HG03521 (cell line): ENCODE measurements around the gene GP1BB.

Experiments
- ATAC-seq: cut with Tn5 transposase; IDR thresholded peaks from one replicate; pipeline ENCODE4 v1.9.1; 2021; ENCODE audit warnings: mild to moderate bottlenecking, moderate library complexity; ENCODE audit not compliant: unreplicated experiment

Gene GP1BB

DNA sequence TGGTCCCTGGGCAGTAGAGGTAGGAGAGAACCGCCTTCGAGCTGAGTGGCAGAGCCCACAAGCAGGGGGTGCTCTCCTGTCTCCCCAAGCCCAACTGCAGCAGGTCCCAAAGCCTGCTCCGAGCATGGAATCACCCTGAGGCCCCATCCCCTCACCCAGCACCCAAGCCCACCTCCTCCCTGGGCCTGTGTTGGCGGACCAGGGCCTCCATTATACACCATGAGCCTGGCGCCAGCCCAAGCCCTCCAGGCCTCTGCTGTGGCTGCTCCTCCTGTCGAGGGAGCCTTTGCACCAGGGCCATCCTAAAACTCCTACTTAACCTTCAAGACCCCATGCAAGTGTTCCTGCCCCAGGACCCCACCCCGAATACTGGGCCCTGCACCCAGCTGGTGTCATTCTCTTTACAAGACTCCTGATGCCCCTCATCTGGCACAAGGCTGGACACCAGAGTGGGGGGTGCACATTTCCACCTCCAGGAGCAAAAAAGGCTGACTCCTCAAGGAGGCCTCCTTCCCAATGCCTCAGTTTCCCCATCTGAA lies 16.6 kb downstream of the GP1BB start:
- no peak for ATAC-seq

DNA sequence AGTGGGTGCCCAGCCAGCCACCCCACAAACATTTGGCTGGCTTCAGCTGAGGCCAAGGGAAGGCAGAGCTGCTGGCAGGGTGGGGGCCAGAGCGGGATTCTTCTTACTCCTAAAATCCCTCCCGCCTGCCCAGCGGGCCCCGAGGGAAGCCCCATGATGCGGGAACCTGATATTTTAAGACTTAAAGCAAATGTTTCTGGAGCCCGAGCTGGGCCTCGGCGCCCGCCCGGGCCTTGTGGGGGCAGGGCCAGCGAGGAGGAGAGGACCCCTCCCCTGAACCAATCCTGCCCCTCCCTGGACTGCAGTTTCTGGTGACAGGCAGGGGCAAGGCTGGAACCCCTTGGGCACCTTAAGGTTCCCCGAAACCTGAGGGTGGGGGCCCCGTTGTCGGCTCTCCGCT lies 17.2 kb downstream of the GP1BB start:
- no peak for ATAC-seq

DNA sequence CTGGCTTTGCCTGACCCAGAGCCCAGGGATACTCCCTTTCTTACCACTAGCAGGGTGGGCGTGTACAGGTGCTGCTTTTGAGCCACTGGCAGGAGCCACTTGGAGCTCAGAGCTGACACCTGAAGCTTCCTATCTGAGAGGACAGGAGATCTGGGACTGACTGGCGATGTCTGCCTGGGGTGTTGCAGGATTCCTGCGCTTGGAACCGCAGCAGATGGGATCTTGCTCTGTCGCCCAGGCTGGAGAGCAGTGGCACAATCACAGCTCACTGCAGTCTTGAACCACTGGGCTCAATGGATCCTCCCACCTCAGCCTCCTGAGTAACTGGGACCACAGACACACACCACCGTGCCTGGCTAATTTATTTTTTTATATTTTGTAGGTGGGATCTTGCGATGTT lies 17.7 kb downstream of the GP1BB start:
- no peak for ATAC-seq

DNA sequence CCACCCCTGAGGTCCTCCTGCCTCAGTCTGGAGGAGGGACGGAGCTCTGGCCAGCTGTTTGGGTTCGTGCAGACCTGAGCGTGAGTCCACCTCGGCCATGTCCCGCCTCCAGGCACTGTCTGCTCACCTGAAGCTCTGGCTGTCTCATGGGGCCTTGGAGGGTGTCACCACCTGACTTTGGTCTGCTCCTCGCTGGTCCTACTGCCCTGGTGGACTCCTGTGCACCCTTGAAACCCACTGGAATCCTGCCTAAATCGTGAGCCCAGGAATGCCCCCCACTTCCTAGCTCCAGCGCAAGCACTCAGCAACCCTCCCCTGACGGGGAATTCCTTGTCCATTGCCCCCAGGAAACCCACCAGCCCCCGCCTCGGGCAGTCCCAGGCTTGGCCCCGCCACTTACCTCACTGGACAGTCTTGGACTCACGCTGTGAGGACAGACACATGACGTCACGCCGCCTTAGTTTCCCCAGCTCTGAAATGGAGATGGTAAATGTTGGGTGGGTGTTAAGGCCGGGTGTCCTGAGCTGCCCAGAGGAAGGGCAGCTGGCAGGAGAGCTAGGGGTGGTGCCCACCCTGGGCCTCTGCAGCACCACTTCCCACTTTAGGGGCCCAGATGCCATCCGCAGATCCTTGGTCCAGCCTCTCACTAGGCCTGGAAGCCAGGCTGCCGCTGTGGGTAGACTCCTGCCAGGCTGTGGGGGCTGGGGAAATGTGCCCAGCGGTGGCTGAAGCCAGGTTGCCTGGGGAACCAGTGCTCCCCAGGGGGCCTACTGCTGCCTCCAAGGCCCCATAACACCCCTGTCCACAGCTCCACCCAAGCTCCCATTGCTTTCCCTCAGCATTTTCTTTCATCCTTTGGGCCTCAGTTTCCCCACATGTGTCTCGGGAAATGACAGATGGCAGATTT lies 19.1 kb downstream of the GP1BB start:
- ATAC-seq: no peak

DNA sequence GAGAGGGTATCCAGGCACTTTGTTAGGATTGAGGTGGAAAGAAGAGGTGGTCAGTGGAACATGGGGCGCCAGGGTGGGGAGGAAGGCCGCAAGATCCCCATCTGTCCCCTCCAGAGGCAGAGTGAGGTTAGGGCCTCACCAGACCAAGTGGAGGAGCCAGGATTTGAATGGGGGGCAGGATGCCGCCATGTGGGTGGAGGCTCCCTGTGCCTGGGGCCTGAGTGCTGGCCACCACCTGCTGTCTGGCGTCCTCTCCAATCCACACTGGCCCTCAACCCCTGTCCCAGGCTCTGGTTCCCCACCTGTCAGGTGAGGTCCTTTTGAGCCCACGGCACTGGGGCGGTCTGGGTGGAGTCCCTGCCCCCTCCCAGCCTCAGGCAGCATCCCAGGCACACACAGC lies 19.7 kb downstream of the GP1BB start:
- no peak for ATAC-seq

DNA sequence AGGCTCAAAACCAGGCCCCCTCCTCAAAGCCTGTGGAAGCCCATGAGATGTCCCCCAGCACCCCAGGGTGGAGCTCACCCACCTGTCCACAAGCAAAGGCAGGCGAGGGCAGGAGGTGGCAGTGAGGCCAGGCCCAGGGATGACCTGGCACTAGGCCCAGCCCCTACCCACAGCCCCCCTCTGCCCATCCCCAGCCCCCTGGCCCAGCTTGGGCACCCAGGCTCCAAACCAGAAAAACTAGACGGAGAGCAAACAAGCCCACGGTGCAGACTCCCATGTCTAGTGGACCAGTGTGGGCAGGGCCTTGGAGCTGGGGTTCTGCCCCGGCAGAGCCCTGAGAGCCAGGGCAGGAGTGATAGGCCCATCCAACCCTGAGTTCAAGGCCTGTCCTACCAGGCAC lies 20.3 kb downstream of the GP1BB start:
- no peak for ATAC-seq

DNA sequence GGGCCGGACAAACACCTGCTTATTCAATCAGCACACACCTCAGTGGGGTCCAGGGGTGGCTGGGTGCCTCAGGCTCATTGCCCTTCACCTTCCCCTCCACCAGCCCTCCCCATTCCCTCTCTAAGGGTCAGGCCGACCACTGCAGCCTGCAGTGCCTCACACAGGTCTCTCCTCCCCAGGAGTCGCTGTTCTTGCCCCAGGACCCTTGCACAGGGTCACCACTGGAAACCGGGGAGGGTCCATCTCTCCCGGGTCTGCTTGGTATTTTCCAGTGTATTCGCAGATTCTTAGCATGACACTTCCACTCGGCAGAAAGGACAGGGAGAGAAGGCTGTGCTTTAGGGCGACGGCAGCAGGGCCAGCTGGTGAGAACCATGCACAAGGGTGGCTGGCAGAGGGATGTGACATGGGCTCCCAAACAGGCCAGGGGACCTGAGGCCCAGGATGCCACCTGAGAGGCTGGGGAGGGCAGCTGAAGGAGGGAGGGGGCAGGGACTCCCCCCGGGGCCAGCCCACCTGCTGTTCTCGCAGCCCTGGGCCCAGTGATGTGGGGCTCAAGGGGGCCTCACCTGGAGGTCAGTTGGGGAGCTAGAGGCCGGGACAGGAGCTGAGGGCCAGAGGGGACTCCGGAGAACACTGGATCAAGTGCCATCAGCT lies 21.1 kb downstream of the GP1BB start:
- no peak for ATAC-seq

DNA sequence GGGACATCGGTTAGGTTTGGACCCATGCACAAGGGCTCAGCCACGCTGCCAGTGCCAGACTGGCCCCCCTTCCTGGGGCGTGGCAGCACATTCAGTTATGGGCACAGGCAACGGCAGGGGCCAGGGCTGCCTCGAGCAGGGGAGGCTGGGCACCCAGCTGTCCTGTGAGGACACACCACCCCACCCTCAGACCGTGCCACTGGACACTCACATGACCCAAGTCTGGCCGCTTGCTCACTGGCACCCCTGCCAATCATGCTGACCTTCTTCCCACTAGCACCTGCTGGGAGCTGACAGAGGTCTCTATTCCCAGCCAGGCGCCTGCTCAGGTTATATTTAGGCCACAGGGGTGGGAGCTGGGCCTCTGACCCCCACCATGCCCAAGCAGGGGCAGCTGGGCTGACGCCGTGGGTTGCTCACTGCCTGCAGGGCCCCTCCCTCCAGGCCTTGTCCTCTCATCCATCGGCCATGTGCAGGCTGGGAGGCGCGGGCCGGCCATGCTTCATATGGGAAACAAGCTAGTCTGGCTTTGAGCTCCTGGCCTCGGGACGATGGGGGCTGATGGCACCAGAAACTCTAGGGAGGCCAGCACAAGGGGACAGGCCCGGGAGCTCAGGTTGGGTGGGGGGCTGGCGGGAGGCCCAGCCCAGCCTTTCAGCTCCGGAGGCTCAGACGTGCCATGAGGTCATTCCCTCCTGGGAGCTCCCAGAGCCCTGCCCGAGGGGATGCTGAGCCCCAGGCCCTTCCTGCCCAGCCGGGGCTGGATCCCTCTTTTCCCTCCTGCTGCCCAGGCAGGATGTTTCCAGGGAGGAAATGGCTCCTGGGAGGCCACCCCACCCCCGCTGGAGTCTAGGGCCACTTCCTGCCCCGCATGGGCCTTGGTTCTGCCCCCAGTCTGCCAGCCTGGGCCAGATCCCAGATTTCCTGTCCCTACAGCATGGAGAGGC lies 22.1 kb downstream of the GP1BB start:
- ATAC-seq: no peak

DNA sequence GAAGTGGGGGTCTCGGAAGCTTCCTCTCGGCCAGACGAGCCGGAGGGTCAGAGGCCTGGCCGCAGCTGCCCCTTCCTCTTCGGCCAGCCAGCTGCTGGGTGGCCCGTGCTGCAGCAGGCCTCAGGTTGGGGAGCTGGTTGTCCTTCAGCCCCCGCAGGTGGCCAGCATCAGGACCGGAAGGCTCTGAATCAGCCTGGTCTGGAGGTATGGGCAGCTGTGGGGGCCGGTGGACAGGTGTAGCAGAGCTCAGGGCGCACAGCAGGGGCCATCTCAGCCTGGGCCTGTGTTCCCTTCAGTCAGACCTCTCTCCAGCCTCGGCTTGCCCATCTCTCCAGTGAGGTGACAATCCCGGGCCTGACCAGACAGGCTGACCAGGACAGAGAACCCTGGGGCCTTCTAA lies 23.4 kb downstream of the GP1BB start:
- ATAC-seq: no peak

DNA sequence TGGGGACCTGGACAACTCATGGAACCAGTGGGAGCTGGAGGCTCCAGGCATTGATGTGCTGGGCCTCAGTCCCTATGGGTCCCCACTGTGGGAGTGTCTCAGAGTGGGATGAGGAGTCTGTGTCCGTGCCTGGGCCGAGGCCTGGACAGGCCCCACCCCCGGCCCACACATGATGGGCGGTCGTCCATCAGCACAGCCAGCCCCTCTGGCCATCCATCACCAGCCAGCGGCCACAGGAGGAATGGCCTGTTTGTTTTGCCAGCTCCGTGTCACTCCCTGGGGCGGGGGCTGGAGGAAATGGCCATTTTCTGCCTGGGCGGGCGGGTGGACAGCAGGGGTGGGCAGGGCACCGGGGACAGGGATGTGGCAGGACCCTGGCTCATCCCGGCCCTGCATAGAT lies 24.2 kb downstream of the GP1BB start:
- no peak for ATAC-seq

DNA sequence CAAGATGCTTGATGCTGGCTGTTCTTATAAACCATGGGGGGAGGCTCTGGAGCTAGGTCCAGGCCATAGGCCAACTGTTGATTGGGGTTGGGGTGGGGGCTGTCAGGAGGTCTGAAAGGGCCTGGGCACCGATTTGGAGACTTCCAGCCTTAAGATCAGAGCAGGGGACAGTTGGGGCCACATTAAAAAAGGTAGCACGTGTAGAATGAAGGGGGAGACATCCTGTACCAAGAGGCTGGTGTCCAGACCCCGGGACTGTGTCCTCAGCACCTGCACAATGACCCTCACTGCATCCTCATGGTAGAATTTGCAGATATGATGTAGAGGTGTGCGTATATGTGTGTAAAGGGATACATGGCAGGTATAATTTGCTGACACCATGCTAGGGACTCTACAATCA lies 24.8 kb downstream of the GP1BB start:
- ATAC-seq: no peak

DNA sequence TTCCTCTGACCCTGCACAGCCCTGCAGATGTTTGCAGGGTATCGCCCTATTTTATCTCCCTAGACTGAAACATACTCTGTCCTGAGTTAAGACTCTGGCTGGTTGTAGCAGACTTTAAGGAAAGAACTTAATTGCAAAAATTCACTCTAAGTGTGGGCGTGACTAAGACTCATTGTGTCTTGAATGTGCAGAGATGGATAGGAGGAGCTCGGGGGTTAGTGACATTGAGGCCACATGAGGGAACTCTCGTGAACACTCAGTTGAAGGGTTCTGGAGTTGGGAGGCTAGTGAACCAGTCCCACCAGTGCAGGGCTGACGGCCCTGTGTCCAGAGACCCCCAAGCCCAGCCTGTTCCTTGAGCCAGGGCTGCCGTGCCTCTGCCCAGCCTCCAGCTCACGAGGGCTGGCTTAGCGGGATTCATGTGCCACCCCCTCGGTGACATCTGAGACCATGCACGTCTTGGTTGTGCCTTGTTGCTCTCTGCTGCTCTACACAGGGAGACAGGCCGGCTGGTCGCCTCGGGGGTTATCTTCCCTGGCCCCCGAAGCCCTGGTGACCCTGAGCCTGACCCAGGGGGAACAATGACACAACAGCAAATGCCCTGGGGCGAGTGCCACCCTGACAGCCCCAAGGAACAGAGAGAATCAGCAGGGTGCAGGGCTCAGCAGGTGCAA lies 25.8 kb downstream of the GP1BB start:
- no peak for ATAC-seq

DNA sequence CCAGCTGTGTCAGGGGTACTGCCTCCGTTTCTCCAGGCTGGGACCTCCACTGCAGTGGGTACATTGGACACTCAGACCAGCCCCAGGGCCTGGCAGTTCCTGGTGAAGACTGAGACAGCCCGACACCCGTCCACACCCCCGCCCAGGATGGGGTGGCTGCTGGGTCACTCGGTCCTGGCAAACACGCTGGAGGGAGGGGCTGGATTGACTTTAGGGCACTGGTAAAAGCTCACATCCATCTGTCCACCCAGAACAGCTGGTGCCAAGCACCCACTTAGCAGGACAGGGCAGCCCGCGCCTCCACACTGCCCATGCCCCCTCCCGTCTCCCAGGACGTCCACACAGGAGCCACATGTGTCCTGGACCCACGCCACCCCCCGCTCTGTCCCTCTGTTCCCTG lies 26.5 kb downstream of the GP1BB start:
- ATAC-seq: no peak

DNA sequence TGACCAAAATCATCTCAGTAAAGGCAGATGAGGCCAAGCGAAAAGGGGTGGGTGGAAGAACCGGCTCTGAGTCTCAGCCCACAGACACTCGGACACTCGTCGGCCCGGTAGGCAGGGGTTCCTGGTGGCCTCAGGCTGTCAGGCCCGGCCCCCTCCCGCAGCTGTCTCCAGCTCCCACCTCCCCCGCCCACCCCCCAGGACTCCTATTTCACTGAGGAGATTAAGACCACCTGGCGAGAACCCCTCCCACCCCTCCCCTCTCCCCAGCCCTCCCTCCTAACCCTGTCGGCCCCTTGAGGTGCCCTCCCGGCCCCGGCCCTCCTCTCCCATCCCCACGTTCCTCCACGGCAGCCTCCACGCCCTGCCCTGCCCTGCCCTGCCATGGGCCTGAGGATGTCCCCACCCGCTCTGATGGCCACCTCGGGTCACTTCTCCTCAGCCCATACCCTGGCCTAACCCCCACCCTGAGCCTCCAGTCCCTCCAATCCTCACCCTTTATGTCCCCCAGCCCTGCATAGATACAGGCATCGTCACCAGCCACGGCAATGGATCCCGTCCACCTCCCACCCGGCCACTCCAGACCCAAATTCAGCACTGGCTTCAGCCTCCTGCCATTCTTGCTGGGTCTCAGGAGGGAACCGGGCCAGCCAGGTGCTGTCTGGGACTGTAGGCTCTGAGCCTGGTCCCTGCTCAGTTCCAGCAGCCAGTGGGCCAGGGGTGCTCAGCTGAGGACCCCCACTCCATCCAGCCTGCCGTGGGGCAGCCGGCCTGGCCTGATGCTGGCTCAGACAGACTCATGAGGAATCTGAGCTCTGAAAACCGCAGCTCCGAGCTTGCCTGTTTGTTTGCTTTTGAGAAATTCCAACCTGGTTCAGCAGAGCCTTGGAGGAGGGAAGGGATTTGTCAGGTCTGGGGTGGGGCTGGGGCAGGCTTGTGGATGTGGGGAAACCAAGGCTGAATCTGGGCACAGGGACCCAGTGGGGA lies 27.5 kb downstream of the GP1BB start:
- no peak for ATAC-seq

DNA sequence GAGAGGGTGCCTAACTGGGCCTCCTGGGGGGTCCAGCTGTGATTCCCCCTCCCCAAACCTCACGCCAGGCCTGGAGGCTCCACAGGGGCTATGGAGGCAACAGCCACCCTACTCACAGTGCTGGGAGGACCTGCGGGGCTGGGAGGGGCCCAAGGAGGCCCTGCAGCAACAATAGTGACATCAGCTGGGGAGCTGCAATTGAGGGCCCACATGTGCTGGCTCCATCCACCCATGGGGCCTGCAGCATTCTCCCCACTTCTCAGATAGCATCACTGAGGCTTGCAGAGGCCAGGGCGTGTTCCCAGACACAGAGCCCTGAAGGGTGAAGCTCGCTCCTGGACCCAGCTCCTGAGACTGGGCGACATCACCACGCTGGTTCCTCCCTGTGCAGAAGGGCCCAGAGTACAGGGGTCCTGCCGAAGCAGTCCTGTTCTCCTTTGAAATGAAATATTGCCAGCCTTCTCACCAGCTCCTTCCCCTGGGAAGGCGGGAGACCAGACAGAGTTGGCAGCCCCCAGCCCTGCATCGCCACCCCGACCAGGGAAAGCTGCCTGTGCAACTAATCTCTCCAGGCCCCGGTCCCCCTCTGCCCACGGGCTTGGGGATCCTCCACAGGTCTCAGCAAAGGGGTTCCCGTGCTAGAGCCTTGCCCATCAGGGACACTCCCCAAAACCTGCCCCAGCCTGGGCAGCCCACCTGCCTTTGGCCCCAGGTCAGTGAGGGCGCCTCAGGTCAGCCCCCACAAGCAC lies 28.3 kb downstream of the GP1BB start:
- ATAC-seq: no peak

DNA sequence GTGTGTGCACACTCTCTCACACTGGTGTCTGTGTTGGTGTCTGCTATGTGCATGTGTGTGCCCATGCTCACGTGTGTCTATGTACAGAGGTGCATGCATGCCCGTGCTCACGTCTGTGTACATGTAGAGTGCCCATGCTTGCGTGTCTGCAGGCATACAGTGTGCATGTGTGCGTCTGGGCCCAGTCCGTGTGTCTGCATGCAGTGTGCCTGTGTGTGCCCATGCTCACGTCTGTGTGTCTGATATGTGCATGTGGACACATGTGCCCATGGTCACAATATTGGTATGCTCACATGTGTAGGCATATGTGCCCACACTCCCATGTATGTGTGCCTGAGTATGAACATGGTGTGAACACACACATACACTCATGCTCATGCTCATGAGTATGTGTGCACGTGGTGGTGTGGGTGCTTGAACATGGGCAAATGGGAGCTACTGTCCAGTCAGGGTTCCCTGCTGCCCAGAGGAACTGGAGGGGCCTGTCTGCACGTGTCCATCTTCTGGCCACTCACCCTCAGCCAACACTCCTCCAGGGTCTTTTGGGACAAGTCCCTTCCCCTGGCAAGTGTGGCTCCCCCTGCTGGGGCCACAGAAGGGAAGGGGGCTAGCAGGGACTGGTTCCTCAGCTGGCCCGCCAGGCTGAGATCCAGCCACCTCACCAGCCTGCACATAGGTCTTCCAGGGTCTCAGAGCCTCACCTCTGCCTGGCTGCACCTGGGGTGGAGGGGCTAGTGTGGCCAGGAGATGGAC lies 29.9 kb downstream of the GP1BB start:
- no peak for ATAC-seq

DNA sequence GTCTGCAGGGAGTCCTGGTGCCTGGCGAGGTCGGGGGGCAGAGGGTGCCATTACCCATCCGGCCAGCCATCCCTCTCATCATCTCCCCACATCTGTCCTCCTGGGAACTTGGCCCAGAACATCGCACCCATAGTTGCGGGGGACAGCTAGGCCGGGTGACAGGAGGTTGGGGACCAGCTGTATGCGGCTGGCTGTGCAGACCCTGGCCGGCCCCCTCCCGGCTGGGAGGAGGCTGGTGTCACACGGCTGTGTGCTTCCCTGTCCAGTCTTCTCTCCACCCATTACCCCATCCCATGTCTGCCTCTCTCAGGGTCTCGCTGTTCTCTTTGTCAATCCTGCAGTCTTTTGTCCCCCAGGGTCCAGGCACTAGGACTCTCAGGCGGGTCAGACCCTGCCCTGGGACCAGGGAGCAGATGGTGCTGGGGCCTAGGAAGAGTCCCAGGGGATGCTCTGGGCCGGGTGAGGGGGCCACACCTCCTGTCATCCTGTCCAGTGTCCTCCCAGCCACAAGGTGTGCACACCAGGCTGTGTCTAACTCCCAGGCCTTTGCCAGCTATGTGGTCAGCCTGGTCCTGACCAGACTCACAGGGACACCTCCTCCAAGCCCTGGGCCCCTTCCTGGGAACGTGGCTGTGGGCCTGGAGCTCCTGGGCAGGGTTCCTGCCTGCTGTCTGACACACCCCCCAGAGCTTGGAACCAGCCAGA lies 30.8 kb downstream of the GP1BB start:
- no peak for ATAC-seq
